ENCODE results near the gene ARPC5L.

ARPC5L gene

DNA sequence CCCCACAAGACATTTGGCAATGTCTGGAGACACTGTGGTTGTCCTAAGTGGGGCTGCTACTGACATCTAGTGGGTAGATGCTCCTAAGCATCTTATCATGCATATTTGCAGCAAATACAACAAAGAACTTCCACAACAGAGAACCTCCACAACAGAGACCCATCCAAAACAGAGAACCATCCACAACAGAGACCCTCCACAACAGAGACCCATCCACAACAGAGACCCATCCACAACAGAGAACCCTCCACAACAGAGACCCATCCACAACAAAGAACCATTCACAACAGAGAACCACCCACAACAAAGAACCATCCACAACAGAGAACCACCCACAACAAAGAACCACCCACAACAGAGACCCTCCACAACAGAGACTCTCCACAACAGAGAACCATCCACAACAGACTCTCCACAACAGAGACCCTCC, 32.8 kb downstream of the ARPC5L start:
- DNase-seq = peak; percentile 4

DNA sequence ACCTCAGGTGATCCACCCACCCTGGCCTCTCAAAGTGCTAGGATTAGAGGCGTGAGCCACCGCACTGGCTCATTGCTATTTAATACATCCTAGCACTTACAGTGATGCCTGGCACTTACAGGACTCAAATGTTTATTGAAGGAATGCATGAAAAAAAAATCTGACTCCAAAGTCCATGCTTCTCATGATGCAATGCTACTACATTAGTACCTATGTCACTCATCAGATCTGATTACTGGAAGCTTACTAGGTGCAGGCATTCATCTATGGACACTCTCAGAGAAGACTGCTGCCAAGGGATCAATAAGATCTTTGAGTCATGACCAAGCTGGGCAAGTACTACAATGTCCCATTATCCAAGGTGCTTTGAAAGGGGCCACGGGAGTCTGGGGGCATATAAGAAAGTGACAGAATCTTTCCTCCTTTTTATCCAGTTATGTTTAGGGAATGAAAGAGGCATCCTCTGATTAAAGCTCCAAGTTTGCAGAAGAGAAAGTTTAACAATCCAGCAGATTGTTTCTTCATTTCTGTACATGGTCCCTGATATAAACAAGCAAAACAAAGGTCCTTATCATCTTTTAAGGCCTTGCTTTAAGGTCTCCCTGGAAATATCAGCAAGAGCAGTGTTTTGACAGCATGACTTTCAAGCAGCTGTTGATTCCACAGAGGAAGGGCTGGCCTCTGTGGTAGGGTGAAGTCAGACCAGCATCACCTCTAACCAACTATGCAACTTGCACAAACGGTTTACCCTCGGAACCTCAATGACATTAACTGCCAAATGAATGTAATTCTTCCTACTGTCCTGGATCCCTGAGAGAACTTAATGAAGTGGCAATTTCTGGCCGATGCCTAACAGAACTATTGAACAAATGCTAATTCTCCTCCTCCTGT, 35.9 kb downstream of the ARPC5L start:
- DNase-seq = no peak

DNA sequence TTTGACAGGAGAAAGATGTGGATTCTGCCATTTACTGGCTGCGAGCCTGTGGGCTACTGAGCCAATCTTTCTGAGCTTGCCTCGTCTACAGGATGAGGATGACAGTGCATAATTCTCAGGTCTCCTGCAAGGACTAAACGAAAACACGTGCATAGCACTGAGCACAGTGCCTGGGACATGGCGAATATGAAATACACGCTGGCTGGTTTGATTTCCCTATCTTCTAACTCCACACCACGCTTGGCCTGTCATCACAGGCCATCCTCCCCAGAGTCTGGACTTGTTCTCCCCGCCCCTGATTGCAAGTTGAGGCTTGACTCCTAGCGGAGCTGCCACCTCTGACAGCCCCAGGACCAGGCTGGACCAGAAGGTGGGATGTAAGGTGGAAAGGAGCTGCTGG, 37.9 kb downstream of the ARPC5L start:
- DNase-seq = no peak

DNA sequence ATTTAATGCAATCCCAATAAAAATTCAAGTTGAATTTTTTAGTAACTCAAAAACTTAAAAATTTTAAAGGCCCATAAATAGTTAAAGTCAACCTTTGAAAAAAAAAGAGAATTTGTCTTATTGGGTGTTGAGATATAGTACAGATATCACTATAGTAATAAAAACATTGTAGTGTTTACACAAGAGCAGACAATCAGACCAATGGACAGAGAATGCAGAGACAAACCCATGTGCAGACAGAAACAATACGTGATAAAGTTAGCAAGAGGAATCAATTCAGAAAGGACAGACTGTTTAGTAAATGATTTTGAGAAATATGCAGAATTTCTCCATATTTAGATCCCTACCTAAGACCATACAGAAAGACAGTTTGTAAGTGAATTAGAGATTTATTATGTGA, 45.0 kb downstream of the ARPC5L start:
- DNase-seq = no peak

DNA sequence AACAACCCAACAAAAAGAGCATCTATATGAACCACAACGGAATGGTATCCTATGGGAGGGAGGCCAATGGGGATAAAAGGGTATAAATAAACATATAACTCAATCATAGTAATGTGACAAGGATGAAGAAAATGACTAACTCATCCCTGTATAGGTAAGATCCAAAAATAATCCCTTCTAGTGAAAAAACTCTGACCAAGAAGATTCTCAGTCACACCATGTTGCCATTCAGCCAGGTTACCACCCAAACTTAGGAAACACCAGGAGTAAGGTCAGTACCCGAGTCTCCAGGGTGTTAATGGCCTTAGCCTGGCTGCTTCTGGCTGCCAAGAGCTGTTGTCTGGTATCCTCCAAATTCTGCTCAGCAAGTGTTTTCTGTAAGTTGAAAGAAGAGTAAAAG, 46.2 kb downstream of the ARPC5L start:
- no peak for DNase-seq

DNA sequence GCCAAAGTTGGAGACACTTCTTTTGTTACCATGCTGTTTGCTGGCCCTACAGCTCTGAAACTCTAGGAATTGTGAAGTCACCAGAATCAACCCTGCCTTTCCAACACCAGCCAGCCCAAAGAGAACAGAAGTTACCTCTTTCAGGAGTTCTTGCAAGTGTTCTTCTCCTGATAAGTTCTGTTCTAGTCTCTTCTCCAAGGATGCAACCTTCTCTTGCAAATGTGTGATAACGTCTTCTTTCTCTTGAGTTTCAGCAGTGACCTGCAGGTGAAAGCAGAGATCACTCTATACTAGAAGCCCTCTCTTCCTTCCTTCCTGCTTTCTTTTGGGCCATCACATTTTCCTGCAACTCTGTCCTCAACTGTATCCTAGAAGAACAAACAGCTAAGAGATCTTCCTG, 49.8 kb downstream of the ARPC5L start:
- no peak for DNase-seq

DNA sequence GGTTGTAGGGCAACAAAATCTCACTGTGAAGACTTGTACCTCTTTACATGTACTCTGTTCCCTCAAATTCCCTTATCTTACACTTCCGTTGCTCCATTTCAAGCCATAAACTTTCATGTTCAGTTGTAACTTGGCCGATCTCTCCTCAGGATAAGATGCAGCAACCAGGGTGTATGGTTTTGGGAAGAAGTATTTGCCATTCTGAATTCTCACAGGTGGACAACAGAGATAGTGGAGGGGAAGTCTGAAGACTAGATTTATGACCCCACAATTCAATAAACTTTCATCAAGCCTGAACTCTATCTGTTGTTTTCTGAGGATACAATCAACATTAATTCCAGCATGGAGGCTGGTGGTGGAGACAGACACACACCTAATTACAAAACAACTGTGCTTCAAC, 51.4 kb downstream of the ARPC5L start:
- no peak for DNase-seq

DNA sequence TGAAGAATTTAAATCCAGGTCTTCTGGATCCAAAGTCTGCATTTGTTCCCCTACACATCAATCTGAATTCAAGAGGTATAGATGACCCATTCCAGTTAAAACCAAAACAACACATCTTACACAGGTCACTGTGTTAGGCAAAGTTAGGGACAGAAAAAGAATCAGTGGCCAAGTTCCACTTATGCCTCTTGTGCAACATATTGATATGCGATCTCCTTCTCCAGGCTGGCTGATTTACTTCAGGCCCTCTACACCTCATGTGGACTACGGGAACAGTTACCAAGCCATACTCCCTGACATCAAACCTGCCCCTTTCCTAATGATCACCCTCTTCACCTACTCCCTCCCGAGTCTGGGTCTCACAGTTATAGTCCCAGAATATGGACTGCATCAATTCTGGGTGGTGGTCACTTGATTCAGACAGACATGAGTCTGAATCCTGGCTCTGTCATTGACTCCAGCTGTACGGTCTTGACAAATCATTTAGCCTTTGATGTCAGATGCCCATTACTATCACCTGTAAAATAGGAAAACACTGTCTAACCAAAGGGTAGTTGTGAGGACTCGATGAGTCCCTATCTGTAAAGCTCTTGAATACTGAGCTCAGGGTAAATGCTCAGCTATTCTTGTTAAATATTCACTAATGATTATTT, 52.9 kb downstream of the ARPC5L start:
- DNase-seq = no peak

DNA sequence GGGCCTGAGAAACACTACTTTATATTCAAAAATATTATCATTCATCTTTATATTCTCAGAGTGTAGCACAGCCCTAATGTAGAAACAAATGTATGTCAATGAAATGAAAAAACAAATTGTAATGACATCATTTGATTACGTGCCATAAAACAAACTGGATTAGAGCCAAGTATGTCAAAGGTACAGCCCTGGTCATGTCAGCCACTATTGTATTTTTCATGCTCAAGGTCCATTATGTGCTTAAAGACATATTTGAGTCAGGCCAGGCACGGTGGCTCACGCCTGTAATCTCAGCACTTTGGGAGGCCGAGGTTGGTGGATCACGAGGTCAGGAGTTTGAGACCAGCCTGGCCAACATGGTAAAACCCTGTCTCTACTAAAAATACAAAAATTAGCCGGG, 58.5 kb downstream of the ARPC5L start:
- DNase-seq = peak; percentile 73

Measured in NCI-H2029 (cell line).